ENCODE results near the gene B3GNT2. TPM values are rescaled to one million over a fixed set of nuclear protein-coding genes. Genes with fewer than 3 reads are reported as not detected.

B3GNT2 gene
- total and polyA plus RNA-seq, 10 donors: 6.5 to 40.3 (median 25.4) TPM

DNA sequence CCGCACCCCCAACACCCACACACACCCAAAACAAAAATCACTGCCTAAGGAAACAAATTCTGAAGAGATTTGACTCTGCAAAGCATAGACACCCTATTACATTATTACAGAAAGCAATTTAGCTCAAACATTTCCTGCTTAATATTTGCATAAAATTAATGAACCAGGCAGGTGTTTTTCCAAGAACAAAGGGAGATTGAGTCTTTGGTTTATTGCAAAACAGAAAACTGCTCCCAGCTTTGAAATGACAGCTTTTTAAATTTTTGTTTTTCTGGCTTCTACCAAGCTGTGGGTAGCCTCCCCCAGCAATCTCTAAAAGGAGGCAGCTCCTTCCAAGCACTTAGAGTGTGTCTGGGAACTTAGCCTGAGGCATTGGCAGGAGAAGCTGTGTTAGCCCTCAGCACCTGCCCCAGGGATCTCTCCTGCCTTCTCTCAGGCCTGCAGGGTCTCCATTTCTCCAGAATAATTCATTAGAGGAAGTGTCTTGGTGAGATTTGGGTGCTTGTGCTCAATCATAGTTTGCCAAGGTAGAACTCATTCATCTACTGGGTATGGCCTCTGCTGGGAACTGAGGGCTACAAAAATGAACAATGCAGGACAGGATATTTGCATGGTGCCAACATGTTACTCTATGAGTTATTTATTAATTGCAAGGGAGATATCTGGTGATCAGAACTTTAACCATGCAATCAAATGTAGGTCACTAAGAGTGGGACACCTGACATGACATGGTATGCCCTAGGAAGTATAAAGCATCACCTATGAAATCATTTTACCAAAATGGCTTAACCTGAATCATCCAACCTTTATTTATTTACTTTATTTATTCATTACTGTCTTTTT is 58.7 kb downstream of the B3GNT2 start:
- no peak for DNase-seq
- Histone ChIP-seq H3K36me3 (no peaks in the 10 kb centered on the region), H3K27ac (no peak overlapping the region), H3K4me3 (no peak overlapping the region), H3K4me1 (no peaks in the 10 kb centered on the region), H3K27me3 (replicated peaks in 1 of 7) (peaks cover 0 to 3% (median 0%) of the 10 kb centered on the region in 7 donors), H3K9me3 (peaks cover 0 to 6% (median 0%) of the 10 kb centered on the region in 8 donors)
- intact Hi-C loops (cut with DNase I; ENCODE audit: low total_unique reads): no loop called here
- TF ChIP-seq POLR2AphosphoS5 (IDR thresholded peaks at IDR 0.05) (no peak), POLR2A (IDR thresholded peaks at IDR 0.05) (no peak)
- TF ChIP-seq, protein P1, sequence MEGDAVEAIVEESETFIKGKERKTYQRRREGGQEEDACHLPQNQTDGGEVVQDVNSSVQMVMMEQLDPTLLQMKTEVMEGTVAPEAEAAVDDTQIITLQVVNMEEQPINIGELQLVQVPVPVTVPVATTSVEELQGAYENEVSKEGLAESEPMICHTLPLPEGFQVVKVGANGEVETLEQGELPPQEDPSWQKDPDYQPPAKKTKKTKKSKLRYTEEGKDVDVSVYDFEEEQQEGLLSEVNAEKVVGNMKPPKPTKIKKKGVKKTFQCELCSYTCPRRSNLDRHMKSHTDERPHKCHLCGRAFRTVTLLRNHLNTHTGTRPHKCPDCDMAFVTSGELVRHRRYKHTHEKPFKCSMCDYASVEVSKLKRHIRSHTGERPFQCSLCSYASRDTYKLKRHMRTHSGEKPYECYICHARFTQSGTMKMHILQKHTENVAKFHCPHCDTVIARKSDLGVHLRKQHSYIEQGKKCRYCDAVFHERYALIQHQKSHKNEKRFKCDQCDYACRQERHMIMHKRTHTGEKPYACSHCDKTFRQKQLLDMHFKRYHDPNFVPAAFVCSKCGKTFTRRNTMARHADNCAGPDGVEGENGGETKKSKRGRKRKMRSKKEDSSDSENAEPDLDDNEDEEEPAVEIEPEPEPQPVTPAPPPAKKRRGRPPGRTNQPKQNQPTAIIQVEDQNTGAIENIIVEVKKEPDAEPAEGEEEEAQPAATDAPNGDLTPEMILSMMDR (IDR thresholded peaks at IDR 0.05 in 8 of 11, conservative IDR thresholded peaks at IDR 0.05 in 3 of 11): no peak
- WGBS, 5 donors: 87 to 94% (median 88%) methylated on average over 1 of the region's 1 CpG

DNA sequence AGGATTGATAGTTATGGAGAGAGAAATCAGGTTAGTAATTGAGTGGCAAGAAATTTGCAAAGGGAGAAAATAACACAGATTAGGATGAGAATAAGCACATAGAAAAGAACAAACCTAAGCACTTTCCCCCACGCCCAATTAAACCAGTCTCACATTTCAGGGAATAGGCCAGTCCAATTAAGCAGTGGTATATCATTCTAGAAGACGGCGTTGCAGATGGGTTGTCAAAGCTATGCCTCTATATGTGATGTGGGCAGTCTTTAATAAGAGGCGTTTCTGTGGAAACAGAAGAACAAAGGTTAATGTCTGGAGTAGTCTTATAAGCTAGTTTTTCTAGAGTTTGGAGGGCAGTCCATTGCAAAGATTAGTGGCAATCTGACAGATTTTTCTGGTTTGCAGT is 61.6 kb downstream of the B3GNT2 start:
- no peak overlapping the region for H3K27ac ChIP-seq
- H3K4me3 ChIP-seq: no peak overlapping the region
- H3K9me3 ChIP-seq: peaks cover 0 to 6% (median 0%) of the 10 kb centered on the region in 8 donors
- 91 to 96% (median 94%) methylated on average over 4 of the region's 4 CpGs for WGBS, 5 donors
- TF ChIP-seq, protein P1 (IDR thresholded peaks at IDR 0.05 in 8 of 11, conservative IDR thresholded peaks at IDR 0.05 in 3 of 11): no peak
- TF ChIP-seq POLR2A (IDR thresholded peaks at IDR 0.05): no peak
- no peak for TF ChIP-seq POLR2AphosphoS5 (IDR thresholded peaks at IDR 0.05)
- no peaks in the 10 kb centered on the region for H3K27me3 ChIP-seq (replicated peaks in 1 of 7)
- DNase-seq: no peak
- intact Hi-C loops (cut with DNase I; ENCODE audit: low total_unique reads): no loop called here
- H3K4me1 ChIP-seq: no peaks in the 10 kb centered on the region
- no peaks in the 10 kb centered on the region for H3K36me3 ChIP-seq

DNA sequence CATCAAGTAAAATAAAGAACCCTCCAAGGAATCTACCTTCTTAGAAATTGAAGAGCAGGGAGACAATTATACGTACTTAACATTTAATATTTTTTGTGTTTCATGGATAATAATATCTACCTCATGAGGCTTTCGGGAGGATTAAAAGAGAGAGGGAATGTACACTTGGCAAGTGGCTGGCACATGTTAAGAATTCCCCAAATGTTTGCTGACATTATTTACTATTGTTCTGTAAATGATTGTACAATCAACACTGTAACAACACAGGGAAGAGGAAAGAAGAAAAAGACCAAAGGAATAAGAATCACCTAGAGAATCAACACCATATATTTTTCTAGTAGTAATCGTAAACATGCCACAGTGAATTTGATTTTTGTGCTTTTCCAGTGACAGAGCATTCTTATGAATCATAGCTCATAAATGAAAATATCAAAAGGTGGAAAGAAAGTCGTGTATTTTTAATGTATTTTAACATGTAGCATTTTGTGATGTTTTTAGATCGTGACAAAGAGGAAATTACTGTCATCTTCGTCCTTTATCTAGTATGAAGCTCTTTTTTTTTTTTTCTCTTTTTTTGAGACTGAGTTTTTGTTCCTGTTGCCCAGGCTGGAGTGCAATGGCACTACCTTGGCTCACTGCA is 67.3 kb downstream of the B3GNT2 start:
- peaks cover 0 to under 1% (median 0%) of the 10 kb centered on the region in 8 donors for H3K9me3 ChIP-seq
- H3K27me3 ChIP-seq (replicated peaks in 1 of 7): no peaks in the 10 kb centered on the region
- no peak overlapping the region for H3K27ac ChIP-seq
- no peaks in the 10 kb centered on the region for H3K36me3 ChIP-seq
- DNase-seq: no peak
- TF ChIP-seq POLR2A (IDR thresholded peaks at IDR 0.05) (no peak), POLR2AphosphoS5 (IDR thresholded peaks at IDR 0.05) (no peak)
- TF ChIP-seq, protein P1 (IDR thresholded peaks at IDR 0.05 in 8 of 11, conservative IDR thresholded peaks at IDR 0.05 in 3 of 11): no peak
- intact Hi-C loops (cut with DNase I; ENCODE audit: low total_unique reads): no loop called here
- no peak overlapping the region for H3K4me3 ChIP-seq
- WGBS, 5 donors: 75 to 82% (median 77%) methylated on average over 6 of the region's 6 CpGs
- H3K4me1 ChIP-seq: peaks cover 0 to 7% (median 0%) of the 10 kb centered on the region in 6 donors

DNA sequence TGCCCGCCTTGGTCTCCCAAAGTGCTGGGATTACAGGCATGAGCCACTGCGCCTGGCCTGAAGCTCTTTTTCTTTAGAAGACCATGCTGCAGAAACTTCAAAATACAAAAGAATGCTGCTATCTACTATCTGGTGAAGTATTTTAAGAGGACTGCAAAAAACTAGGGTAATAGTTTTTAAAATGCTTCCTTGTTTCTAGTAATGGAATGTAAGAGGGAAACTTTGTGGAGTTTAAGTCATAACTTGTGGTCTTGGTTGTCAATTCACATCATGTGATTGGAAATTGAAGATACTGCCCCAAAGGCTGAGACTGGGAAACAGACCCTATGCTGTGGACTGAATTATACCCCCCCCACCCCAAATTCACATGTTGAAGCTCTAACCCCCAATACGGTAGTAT is 68.3 kb downstream of the B3GNT2 start:
- H3K27ac ChIP-seq: no peak overlapping the region
- H3K4me1 ChIP-seq: peaks cover 0 to 7% (median 0%) of the 10 kb centered on the region in 6 donors
- H3K4me3 ChIP-seq: no peak overlapping the region
- TF ChIP-seq, protein P1 (IDR thresholded peaks at IDR 0.05 in 8 of 11, conservative IDR thresholded peaks at IDR 0.05 in 3 of 11): no peak
- TF ChIP-seq POLR2AphosphoS5 (IDR thresholded peaks at IDR 0.05) (no peak), POLR2A (IDR thresholded peaks at IDR 0.05) (no peak)
- DNase-seq: no peak
- intact Hi-C loops (cut with DNase I; ENCODE audit: low total_unique reads): no loop called here
- H3K9me3 ChIP-seq: peaks cover 0 to 7% (median 0%) of the 10 kb centered on the region in 8 donors
- 57 to 87% (median 79%) methylated on average over 3 of the region's 3 CpGs for WGBS, 5 donors
- H3K36me3 ChIP-seq: no peaks in the 10 kb centered on the region
- H3K27me3 ChIP-seq (replicated peaks in 1 of 7): no peaks in the 10 kb centered on the region

Measured in spleen (tissue), 11 donors.